Measurements from ENCODE around the gene ECM1. TPM values are rescaled to one million over a fixed set of nuclear protein-coding genes. Genes with fewer than 3 reads are reported as not detected.

The ECM1 gene
- total and polyA plus RNA-seq, 2 of the 8 experiments (the other 6 are each of a cell fraction or from before 2014, with no cell fraction given) = 0.95 to 0.98 TPM

- Histone ChIP-seq H2AK5ac (ENCODE audit: low read depth, low read length) (no peak overlapping the region), H2BK5ac (ENCODE audit: low read depth, low read length) (no peak overlapping the region), H4K20me1 (replicated peaks in 1 of 2; ENCODE audit: control insufficient read depth in 1 of 2, insufficient read depth in 2 of 2, low read length in 2 of 2) (peaks cover 0 to 6% of the 10 kb centered on the region in 2 experiments), H2BK15ac (ENCODE audit: low read length) (no peak overlapping the region), H3K36me3 (ENCODE audit: control insufficient read depth in 2 of 4, insufficient read depth in 4 of 4, low read length in 3 of 4) (peaks cover 0 to 4% (median 2%) of the 10 kb centered on the region in 4 experiments; a peak in 2 of 8 replicates), H2BK12ac (ENCODE audit: low read depth, low read length) (no peak overlapping the region), H3K79me2 (ENCODE audit: control insufficient read depth in 1 of 2, insufficient read depth in 2 of 2, low read length in 2 of 2) (peaks cover 0 to 10% of the 10 kb centered on the region in 2 experiments; a peak in 2 of 4 replicates), H2AFZ (ENCODE audit: low read length) (no peak overlapping the region), H3K4me3 (ENCODE audit: extremely low read depth in 1 of 4, insufficient read depth in 2 of 4, low read depth in 3 of 4, low read length in 4 of 4) (no peak overlapping the region), H3K4me1 (replicated peaks in 1 of 4; ENCODE audit: control insufficient read depth in 3 of 4, insufficient read depth in 4 of 4, low read length in 3 of 4) (peaks cover 10 to 16% (median 13%) of the 10 kb centered on the region in 4 experiments), H2BK120ac (replicated peaks; ENCODE audit: low read depth, low read length) (no peak overlapping the region), H3K9me3 (ENCODE audit: insufficient read depth in 2 of 2, low read depth in 1 of 2, low read length in 1 of 2) (no peaks in the 10 kb centered on the region), H3K56ac (replicated peaks; ENCODE audit: insufficient read length, low read depth, low read length) (no peak overlapping the region), H3K23me2 (ENCODE audit: low read depth, low read length) (peaks cover 7% of the 10 kb centered on the region), H3K18ac (ENCODE audit: extremely low read depth, low read length) (no peak overlapping the region), H3K9ac (replicated peaks in 1 of 4; ENCODE audit: extremely low read depth in 1 of 4, low read depth in 3 of 4, low read length in 3 of 4) (no peak overlapping the region), H3K4me2 (ENCODE audit: insufficient read depth in 1 of 2, low read depth in 2 of 2, low read length in 2 of 2) (no peak overlapping the region), H3K4ac (replicated peaks; ENCODE audit: insufficient read length, low read depth, low read length) (no peak overlapping the region), H3K14ac (ENCODE audit: insufficient read length) (no peak overlapping the region), H4K91ac (replicated peaks; ENCODE audit: insufficient read length, low read length) (no peak overlapping the region), H3K27me3 (replicated peaks in 1 of 4; ENCODE audit: control insufficient read depth in 3 of 4, extremely low read depth in 1 of 4, insufficient read depth in 3 of 4, low read length in 3 of 4) (no peaks in the 10 kb centered on the region), H4K5ac (ENCODE audit: insufficient read length, low read depth, low read length) (no peak overlapping the region), H3K23ac (ENCODE audit: insufficient read length) (no peak overlapping the region), H4K8ac (ENCODE audit: extremely low read depth, insufficient read depth, low read length) (peak overlapping the region; percentile 39; the same call in 1 of the 2 replicates), H3K79me1 (ENCODE audit: low read depth, low read length) (0 out of 2 replicates have a peak, but pooled peaks cover 3% of the 10 kb centered on the region), H3K27ac (ENCODE audit: low read depth, low read length) (0 out of 2 replicates have a peak overlapping the region, but pooled peaks have one; percentile 2), H2BK20ac (ENCODE audit: low read length) (no peak overlapping the region)
- DNase-seq (ENCODE audit: low read depth in 1 of 2, low spot score in 2 of 2) (no peak), FAIRE-seq (no peak)
- ChIA-PET POLR2A (ENCODE audit: partially characterized antibody) (interaction anchor here (1.7 to 43.7 kb wide), 4 partner anchors 7 to 416 kb away, joined by 5 to 1380 read pairs (median 546); partner anchors contain the start of genes ADAMTSL4, ENSA and MCL1), CTCF (ENCODE audit: partially characterized antibody) (interaction anchor here (0.6 to 13.7 kb wide), 7 partner anchors 9 to 230 kb away, joined by 3 to 210 read pairs (median 6); partner anchors contain the start of gene ADAMTSL4)
- no peak for TF ChIP-seq SIN3A (conservative IDR thresholded peaks at IDR 0.05 in 1 of 2, IDR thresholded peaks at IDR 0.05 in 1 of 2; ENCODE audit: low read depth in 1 of 2, low read length in 2 of 2)
- TF ChIP-seq RNF2 (IDR thresholded peaks at IDR 0.05; ENCODE audit: borderline replicate concordance, low read depth, low read length, missing control alignments, poor library complexity, severe bottlenecking) = no peak
- TF ChIP-seq NANOG (IDR thresholded peaks at IDR 0.05; ENCODE audit: insufficient read depth, low read depth, low read length, poor library complexity, severe bottlenecking) = no peak
- TF ChIP-seq MAFK (IDR thresholded peaks at IDR 0.05; ENCODE audit: low read depth, low read length) = no peak
- TF ChIP-seq GABPA (IDR thresholded peaks at IDR 0.05; ENCODE audit: borderline replicate concordance, insufficient read depth, low read length) = no peak
- TF ChIP-seq RAD21 (IDR thresholded peaks at IDR 0.05 in 1 of 2, conservative IDR thresholded peaks at IDR 0.05 in 1 of 2; ENCODE audit: low read depth in 2 of 2, low read length in 2 of 2) = no peak
- TF ChIP-seq TEAD4 (IDR thresholded peaks at IDR 0.05; ENCODE audit: low read depth, low read length) = no peak
- no peak for TF ChIP-seq CHD1 (IDR thresholded peaks at IDR 0.05; ENCODE audit: low read depth, low read length)
- 80% methylated on average over 15 of the region's 15 CpGs; no CpG with 5 or more reads in 1 of the 2 experiments for WGBS, 2 experiments (ENCODE audit: extremely low coverage in 1 of 2, insufficient coverage in 1 of 2, insufficient read length in 1 of 2, insufficient replicate concordance in 2 of 2, low coverage in 1 of 2, low lambda C conversion rate in 2 of 2, missing lambda C conversion rate in 1 of 2)
These were observed 50.4 kb downstream of the ECM1 start for GRCh38 chr1:150558303-150558704.
